C4-2B (cell line): ENCODE results near the gene CSMD2.

Experiments used
- CTCF ChIP-seq: fragments of 450-650 bp; conservative IDR thresholded peaks from 2 replicates; pipeline ENCODE4 v1.5.1; 2017; ENCODE audit warnings: mild to moderate bottlenecking
- ZFX ChIP-seq: fragments of 450-650 bp; IDR thresholded peaks from 2 replicates; pipeline ENCODE4 v1.6.1; 2017

DNA sequence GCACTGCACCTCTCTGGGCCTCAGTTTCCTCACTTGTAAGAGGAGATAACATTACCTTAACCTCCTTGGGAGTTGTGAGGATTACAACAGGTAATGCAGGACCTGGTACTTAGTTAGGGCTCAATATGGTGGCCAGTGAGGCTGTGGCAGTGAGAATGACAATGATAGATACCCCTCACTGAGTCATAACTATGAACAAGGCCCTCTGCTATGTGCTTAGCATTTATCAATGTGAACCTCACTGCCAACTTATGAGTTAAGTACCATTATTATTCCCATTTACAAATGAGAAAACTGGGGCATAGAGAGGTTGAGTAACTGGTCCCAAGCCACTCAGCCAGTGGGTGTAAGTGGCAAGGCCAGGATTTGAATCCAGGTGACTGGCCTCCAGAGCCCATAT lies 236.8 kb downstream of the CSMD2 start:
- TF ChIP-seq CTCF (no peak), ZFX (no peak)
